Measurements from ENCODE around the gene KRTAP2-3. TPM values are rescaled to one million over a fixed set of nuclear protein-coding genes. Genes with fewer than 3 reads are reported as not detected.

The KRTAP2-3 gene
- total RNA-seq, 1 donor from 2014 or later, result not detected

DNA sequence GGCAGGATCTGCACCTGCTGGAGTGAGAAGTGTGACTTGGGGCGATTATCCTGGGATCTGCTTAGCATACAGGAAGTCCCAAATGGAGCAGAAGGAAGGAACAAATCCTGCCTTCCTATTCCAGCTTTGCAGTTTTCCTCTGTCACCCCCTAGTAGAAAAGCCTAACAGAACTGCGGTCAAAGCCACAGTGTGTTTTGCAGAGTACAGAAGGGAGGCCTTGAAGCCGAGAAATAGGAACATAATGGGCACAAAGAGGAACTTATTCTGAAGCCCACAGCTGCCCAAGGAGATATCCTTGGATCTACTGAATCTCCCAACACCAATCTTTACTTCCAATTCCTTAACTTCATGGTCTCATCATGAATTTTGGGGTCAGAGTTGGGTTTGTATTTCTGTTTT lies 41.4 kb downstream of the KRTAP2-3 start:
- TF ChIP-seq, protein P1, sequence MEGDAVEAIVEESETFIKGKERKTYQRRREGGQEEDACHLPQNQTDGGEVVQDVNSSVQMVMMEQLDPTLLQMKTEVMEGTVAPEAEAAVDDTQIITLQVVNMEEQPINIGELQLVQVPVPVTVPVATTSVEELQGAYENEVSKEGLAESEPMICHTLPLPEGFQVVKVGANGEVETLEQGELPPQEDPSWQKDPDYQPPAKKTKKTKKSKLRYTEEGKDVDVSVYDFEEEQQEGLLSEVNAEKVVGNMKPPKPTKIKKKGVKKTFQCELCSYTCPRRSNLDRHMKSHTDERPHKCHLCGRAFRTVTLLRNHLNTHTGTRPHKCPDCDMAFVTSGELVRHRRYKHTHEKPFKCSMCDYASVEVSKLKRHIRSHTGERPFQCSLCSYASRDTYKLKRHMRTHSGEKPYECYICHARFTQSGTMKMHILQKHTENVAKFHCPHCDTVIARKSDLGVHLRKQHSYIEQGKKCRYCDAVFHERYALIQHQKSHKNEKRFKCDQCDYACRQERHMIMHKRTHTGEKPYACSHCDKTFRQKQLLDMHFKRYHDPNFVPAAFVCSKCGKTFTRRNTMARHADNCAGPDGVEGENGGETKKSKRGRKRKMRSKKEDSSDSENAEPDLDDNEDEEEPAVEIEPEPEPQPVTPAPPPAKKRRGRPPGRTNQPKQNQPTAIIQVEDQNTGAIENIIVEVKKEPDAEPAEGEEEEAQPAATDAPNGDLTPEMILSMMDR (conservative IDR thresholded peaks at IDR 0.05), result no peak
- H3K27me3 Mint-ChIP-seq, result no peaks in the 10 kb centered on the region
- H3K9me3 Mint-ChIP-seq, result no peaks in the 10 kb centered on the region
- no peak overlapping the region for H3K4me3 Mint-ChIP-seq
- no peak overlapping the region for H3K27ac Mint-ChIP-seq
- no peak for DNase-seq (ENCODE audit: extremely low spot score, unreplicated experiment)
- peaks cover 3% of the 10 kb centered on the region for H3K36me3 Mint-ChIP-seq
- no peaks in the 10 kb centered on the region for H3K4me1 Mint-ChIP-seq (ENCODE audit: unreplicated experiment)

DNA sequence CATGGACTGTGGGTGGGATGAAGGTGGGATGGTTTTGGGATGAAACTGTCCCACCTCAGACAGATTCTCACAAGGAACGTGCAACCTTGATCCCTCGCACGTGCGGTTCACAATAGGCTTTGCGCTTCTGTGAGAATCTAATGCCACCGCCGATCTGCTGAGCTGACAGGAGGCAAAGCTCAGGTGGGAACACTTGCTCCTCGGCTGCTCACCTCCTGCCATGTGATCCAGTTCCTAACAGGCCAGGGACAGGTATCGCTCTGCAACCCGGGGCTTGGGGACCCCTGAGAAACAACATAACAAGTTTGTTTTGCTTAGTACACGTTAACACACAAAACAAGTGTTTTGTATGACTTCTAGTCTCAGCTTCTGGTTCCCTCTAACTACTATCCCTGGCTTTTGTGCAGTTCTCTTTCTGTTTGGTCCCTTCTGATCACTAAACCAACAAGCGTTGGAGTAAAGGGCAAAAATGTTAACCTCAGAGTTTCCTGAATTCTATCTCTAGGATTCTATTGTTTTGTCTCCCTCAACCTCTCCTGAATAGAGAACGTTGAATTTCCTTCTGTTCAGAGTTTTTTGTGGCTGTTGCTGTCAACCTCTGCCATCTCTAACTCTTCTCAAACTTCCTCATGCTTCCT lies 43.2 kb downstream of the KRTAP2-3 start:
- TF ChIP-seq, protein P1 (conservative IDR thresholded peaks at IDR 0.05), result no peak
- peaks cover 4% of the 10 kb centered on the region for H3K4me1 Mint-ChIP-seq (ENCODE audit: unreplicated experiment)
- H3K27ac Mint-ChIP-seq, result no peak overlapping the region
- H3K9me3 Mint-ChIP-seq, result no peaks in the 10 kb centered on the region
- no peak for DNase-seq (ENCODE audit: extremely low spot score, unreplicated experiment)
- no peaks in the 10 kb centered on the region for H3K27me3 Mint-ChIP-seq
- no peak overlapping the region for H3K4me3 Mint-ChIP-seq
- no peaks in the 10 kb centered on the region for H3K36me3 Mint-ChIP-seq

DNA sequence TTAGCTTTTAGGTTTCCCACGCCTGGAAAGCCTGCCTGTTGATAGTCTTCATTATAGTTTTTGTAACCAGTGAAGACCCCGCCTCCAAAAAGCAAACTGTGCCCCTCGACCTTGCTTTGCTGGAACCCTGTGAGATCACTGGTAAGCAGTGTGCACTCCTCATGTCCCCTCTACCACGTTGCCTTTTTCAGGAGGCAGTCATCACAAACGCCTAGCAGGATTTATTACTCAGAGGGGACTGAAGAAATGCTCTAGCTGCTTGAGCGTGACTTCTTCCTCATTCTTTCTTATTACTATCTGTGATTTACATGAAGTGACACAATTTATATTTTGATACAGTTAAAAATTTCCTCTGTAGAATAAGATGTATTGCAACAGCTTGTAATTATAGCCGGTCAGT lies 44.5 kb downstream of the KRTAP2-3 start:
- TF ChIP-seq, protein P1 (conservative IDR thresholded peaks at IDR 0.05), result no peak
- Mint-ChIP-seq H3K4me3 (no peak overlapping the region), H3K4me1 (ENCODE audit: unreplicated experiment) (peaks cover 4% of the 10 kb centered on the region), H3K27me3 (no peaks in the 10 kb centered on the region), H3K9me3 (no peaks in the 10 kb centered on the region), H3K36me3 (no peaks in the 10 kb centered on the region), H3K27ac (no peak overlapping the region)
- no peak for DNase-seq (ENCODE audit: extremely low spot score, unreplicated experiment)

DNA sequence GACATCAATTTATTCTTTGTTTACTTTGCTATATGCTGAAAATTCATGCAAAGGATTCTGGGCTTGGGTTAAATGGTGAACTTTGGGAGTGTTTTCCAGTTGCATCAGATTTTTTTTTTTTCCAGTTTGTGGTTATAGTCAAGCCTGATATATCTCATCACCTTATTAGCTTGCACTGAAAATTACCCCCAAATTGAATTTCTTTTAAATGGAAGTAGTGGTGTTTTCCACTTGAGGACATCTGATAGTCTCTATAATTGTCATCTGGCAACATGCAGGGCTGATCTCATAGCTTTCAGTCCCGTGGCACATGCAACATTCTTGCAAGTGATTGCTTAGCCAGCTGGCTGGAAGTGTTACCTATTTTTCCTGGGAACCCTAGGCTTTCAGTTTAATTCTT lies 46.3 kb downstream of the KRTAP2-3 start:
- no peak overlapping the region for H3K4me3 Mint-ChIP-seq
- H3K27ac Mint-ChIP-seq, result no peak overlapping the region
- H3K36me3 Mint-ChIP-seq, result no peaks in the 10 kb centered on the region
- no peaks in the 10 kb centered on the region for H3K27me3 Mint-ChIP-seq
- peaks cover 17% of the 10 kb centered on the region for H3K4me1 Mint-ChIP-seq (ENCODE audit: unreplicated experiment)
- TF ChIP-seq, protein P1 (conservative IDR thresholded peaks at IDR 0.05), result no peak
- no peaks in the 10 kb centered on the region for H3K9me3 Mint-ChIP-seq
- no peak for DNase-seq (ENCODE audit: extremely low spot score, unreplicated experiment)

DNA sequence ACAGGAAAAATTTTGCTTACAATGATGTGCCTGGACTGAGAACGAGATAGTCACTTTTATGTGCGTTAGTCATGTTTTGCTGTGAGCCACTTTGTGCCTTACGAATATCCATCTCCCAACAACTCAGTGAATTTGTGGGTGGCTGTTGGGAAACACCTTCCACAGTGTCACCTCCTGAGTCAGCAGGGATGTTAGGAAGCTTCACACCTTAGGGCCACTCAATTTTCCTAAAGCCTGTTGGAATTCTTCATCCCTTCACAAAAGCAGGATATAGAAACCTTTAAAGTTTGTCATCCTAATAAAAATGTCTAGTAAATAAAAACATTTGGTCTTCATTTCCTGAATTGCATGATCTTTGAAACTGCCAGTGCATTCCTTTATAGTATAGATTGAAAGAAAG lies 46.7 kb downstream of the KRTAP2-3 start:
- Mint-ChIP-seq H3K27me3 (no peaks in the 10 kb centered on the region), H3K9me3 (no peaks in the 10 kb centered on the region), H3K36me3 (no peaks in the 10 kb centered on the region), H3K4me3 (no peak overlapping the region), H3K27ac (no peak overlapping the region), H3K4me1 (ENCODE audit: unreplicated experiment) (peaks cover 18% of the 10 kb centered on the region)
- TF ChIP-seq, protein P1 (conservative IDR thresholded peaks at IDR 0.05), result no peak
- DNase-seq (ENCODE audit: extremely low spot score, unreplicated experiment), result no peak
